SKM-1 treated with dmso at 0.1 percent for 144 hours (cell line): ENCODE results near the gene AP1M1.
"Not testable (repeated sequence)": the region's sequence is repeated elsewhere in the genome, so short reads cannot be mapped to it uniquely, and the experiment has no call there.

Experiments
- DNase-seq: peaks from one replicate; lab custom pipeline; 2025; ENCODE audit not compliant: unreplicated experiment; lab: John Stamatoyannopoulos, UW

AP1M1 gene

DNA sequence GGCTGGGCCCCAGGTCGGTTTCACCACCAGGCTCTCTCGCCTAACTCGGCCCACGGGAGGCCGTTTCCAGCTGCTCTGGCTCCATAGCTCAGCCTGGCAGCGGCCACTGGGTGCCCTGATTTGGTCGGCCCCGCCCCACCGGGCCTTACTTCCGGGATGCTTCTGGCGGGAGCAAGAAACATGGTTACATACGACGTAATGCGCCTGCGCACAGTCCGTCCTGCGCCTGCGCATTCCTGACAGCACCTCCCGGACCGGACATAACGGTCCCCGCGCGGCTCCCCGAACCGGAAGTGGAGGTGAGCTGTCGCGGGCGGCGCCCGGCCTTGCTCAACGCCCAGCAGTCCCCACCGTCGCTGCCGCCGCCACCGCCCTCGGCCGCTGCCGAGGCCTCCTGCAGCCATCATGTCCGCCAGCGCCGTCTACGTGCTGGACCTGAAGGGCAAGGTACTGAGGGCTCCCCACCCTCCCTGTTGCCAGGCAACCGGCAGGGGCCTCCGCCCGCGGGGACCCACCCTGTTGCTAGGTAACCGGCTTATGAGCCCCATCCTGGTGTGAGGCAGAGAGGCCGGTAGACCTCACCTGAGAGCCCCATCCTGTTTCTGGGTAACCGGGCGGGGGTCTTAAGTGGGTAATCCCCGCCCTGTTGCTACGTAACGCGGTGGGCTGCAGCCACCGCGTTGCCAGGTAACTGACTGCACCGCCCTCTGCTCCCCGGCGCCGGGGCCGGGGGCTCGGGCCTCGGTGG lies at the start of gene AP1M1:
AP1M1 (plus strand) TSS at position 290 of the 748 bp plus-strand sequence; CDS start at position 406, 116 bp downstream.
- peak; percentile 92 for DNase-seq

- no peak for DNase-seq
These were observed 49.1 kb upstream of the AP1M1 start for GRCh38 chr19:16148443-16149229.

DNA sequence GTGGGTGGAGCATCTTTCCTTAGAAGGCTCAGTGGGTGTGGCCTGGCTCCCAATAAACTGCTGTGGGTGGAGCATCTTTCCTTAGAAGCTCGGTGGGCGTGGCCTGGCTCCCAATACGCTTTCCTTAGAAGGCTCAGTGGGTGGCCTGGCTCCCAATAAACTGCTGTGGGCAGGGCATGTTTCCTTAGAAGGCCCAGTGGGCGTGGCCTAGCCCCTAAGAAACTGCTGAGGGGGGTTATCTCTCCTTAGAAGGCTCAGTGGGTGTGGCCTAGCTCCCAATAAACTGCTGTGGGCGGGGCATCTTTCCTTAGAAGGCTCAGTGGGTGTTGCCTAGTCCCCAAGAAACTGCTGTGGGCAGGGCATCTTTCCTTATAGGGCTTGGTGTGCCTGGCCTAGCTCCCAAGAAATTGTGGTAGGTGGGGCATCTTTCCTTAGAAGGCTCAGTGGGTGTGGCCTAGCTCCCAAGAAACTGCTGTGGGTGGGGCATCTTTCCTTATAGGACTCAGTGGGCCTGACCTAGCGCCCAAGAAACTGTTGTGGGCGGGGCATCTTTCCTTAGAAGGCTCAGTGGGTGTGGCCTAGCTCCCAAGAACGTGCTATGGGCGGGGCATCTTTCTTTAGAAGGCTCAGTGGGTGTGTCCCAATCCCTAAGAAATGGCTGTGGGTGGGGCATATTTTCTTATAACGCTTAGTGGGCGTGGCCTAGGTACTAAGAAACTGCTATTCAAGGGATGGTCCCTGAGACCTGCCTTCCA lies 44.0 kb upstream of the AP1M1 start:
- DNase-seq: no peak

- DNase-seq: no peak
These were observed 43.2 kb upstream of the AP1M1 start for GRCh38 chr19:16154557-16154956.

DNA sequence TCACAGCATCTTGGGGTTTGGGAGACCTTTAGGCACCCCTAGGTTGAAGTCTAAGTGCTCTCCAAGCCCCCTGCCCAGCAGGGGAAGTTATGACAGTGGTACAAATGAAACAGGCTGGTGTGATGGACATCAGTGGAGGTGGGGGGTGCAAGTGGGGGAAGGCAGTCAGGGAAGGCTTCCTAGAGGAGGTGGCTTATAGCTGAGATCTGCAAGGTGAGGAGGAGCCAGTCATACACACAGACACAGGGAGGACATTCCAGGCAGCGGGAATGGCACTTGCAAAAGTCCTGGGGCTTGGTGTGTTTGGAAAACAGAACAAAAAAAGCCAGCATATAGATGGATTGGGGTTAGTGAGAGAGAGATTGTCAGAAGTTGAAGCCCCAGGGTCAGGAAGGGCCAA lies 42.6 kb upstream of the AP1M1 start:
- no peak for DNase-seq

- DNase-seq: no peak
These were observed 40.8 kb upstream of the AP1M1 start for GRCh38 chr19:16156904-16157303.

DNA sequence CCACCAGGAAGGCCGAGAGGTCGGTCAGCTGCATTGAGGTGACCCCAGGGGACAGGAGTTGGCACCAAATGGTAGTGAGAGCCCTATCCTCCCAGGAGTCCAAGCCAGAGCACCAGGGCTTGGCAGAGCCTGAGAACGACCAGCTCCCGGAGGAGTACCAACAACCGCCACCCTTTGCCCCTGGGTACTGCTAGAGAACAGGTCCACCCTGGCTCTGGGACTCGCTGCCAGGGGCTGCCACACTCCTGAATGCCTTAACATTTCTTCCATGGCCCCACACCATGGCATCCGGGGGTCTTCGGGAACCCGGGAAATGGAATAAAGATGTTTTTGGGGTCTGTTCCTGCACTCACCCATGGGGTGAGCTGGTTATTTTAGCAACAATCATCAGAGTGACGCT lies 40.1 kb upstream of the AP1M1 start:
- DNase-seq: no peak

GRCh38 chr19:16159655-16160054 lies 38.1 kb upstream of the AP1M1 start:
- DNase-seq: no peak

DNA sequence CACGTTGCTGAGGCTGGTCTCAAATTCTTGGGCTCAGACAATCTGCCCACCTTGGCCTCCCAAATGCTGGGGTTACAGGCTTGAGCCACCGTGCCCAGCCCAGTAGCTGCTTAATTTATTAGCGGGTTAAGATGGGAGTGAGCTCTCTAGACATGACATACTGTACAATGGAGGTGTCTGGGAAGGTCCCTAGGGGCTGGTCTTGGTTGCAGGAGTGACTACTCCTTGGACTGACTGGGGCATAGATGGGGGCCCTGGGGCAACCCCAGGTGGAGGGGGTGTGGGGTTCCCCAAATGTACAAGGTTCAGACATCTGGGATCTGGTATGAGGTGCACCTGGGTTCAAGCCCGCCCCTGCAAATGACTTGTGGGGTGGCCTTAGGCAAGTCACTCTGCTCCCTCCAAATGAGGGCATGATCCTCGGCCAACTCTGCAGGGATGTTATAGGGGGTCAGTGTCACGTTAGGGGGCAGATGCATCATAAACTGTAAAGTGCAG lies 37.2 kb upstream of the AP1M1 start:
- DNase-seq: no peak

DNA sequence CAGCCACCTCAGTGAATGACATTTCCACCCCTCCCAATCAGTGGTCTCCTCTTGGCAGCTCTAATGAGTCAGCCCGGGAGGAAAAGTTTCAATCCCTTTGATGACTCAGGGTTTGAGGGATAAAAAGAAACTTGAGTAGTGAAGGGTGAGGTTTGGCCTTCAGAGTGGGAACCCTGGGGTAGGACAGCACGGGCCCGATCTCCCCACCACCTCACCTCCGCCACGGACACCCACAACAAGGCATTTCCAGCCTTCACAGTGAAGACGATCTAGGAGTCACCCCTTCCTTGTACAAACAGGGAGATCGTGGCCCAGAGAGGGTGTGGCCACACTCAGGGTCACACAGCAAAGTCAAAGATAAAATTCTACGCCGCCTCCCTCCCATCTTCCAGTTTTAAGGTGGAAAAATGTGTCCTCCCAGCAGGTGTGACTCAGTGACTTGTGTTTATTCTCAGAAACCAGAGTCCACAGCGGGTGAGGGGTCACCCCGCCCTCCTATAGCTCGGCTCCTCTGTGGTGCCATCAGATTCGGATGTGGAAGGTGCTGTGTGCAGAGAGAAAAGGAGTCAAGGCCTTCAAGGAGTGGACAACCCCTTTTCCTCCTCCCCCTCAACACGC lies 36.7 kb upstream of the AP1M1 start:
- no peak for DNase-seq

DNA sequence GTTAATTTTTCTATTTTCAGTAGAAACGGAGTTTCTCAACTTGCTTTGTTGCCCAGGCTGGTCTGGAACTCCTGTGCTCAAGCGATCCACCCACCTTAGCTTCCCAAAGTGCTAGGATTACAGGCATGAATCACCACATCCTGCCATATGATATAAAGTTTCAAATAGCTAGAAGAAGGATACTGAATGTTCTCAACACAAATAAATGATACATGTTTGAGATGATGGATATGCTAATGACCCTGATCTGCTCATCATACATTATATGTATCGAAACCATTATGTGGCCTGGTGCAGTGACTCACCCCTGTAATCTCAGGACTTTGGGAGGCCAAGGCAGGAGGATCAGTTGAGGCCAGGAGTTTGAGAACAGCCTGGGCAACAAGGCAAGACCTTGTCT lies 35.9 kb upstream of the AP1M1 start:
- DNase-seq: no peak

DNA sequence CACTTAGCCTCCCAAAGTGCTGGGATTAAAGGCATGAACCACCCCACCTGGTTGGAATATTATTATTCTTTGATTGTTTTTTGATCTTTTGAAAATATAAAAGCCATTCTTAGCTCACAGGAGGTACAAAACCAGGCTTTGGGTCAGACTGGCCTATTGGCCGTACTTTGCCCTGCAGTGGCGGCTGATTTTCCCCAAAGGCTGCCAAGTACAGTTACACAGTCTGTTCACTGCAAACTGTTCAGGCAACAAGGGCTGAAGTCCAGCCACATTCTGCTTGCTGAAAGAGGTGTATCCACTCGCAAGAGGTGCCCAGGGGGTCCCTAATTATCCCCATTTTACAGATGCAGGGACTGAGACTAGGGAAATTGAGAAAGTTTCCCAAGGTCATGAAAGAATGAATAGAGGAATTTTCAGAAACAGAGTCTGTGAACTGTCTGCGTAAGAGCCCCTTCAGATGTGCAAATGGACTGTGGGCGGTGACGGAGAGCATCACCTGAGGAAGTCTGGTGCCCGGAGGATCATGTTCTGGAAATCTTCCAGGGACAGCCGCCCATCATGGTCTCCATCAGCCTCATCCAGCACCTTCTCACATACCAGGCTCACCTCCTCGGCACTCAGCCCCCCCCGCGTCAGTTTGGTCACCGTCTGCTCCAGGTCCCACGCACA lies 33.4 kb upstream of the AP1M1 start:
- no peak for DNase-seq

DNA sequence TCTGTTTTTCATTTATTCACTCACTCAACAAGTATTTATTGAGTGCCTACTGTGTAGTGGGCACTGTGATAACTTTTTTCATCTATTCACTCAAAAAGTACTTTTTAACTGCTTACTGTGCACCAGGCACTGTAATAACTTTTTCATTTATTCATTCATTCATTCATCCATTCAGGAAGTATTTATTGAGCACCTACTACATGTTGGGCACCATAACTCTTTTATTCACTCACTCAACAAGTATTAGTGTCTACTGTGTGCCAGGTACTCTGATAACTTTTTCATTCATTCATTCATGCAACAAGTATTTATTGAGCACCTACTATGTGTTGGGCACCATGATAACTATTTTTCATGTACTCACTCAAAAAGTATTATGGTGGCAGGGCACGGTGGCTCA lies 31.3 kb upstream of the AP1M1 start:
- DNase-seq: no peak

GRCh38 chr19:16167055-16167454 lies 30.7 kb upstream of the AP1M1 start:
- no peak for DNase-seq

DNA sequence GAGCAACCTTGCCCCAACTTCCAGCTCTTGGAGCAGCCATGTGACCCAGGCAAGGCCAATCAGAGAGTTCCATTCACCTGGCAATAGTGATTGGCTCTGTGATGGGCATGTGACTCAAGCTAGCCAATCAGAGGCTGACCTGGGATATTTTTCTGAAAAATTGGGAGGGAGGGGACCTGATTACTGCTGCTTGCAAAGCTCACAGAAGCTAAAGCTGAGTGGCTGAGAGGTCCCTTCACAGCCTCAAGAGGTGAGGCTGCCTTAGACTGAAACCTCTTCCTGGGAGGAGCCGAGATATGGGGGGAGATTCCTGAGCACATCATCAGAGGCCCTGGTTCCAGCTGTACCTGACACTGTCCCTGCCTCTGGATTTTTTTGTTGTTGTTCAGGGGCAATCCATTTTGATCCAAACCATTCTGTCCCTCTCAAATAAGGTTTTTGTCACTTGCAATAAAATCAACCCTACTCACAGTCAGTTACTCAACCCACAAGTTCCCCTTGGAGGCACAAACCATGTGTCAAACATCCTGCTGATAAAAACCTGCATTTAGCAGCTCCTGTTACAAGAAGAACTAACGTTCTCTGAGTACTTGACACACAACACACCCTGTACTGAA lies 29.1 kb upstream of the AP1M1 start:
- DNase-seq: peak; percentile 86

GRCh38 chr19:16170134-16170533 lies 27.6 kb upstream of the AP1M1 start:
- no peak for DNase-seq

DNA sequence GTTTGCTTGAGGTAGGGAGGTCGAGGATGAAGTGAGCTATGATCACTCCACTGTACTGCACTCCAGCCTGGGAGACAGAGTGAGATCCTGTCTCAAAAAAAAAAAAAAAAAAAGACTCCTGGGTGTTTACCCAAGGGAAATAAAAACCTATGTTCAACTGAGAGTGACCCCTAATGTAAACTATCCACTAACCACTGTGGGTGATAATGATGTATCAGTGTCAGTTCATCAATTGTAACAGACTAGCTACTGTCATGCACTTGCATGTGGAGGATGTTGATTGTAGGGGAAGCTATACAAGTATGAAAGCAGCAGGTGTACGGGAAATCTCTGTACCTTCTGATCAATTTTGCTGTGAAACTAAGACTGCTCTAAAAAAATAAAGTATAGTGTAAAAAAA lies 21.8 kb upstream of the AP1M1 start:
- no peak for DNase-seq

DNA sequence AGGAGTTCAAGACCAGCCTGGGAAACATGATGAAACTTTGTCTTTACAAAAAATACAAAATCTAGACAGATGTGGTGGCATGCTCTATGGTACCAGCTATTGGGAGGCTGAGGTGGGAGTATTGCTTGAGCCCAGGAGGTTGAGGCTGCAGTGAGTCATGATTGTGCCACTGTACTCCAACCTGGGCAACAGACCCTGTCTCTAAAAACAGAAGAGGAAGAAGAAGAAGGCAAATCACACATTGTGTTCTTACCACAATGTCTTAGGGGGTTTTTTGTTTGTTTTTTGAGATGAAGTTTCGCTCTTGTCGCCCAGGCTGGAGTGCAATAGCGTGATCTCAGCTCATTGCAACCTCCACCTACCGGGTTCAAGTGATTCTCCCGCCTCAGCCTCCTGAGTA lies 18.8 kb upstream of the AP1M1 start:
- not testable (repeated sequence) for DNase-seq

GRCh38 chr19:16180611-16181010 lies 17.1 kb upstream of the AP1M1 start:
- DNase-seq: no peak

DNA sequence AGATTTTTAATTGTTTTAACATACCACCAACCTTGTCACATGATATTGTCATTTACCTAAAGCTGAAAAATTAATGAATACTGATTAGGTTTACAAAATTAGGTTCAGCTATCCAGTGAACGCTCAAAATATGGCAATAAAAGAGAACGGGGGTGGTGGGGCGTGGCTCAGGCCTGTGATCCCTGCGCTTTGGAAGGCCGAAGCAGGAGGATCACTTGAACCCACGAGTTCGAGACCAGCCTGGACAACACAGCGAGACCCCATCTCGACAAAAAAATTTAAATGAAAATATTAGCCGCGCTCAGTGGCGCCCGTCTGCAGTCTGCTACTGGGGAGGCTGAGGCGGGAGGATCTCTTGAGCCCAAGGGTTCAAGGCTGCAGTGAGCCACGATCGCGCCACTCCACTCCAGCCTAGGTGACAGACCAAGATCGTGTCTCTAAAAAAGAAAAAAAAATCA lies 13.0 kb upstream of the AP1M1 start:
- no peak for DNase-seq
